HG03469 (cell line): ENCODE results near the gene TMEM178B.
"Not testable (repeated sequence)": the region's sequence is repeated elsewhere in the genome, so short reads cannot be mapped to it uniquely, and the experiment has no call there.

ENCODE experiments used
- ATAC-seq: cut with Tn5 transposase; IDR thresholded peaks from one replicate; pipeline ENCODE4 v1.9.1; 2021; ENCODE audit warnings: mild to moderate bottlenecking, moderate library complexity, moderate number of reproducible peaks; ENCODE audit not compliant: unreplicated experiment

TMEM178B gene

DNA sequence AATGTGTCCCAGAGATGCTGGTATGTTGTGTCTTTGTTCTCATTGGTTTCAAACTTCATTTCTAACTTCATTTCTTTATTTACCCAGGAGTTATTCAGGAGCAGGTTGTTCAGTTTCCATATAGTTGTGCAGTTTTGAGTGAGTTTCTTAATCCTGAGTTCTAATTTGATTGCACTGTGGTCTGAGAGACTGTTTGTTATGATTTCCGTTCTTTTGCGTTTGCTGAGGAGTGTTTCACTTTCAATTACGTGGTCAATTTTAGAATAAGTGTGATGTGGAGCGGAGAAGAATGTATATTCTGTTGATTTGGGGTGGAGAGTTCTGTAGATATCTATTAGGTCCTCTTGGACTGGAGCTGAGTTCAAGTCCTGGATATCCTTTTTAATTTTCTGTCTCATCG lies 103.3 kb downstream of the TMEM178B start:
- ATAC-seq: not testable (repeated sequence)

DNA sequence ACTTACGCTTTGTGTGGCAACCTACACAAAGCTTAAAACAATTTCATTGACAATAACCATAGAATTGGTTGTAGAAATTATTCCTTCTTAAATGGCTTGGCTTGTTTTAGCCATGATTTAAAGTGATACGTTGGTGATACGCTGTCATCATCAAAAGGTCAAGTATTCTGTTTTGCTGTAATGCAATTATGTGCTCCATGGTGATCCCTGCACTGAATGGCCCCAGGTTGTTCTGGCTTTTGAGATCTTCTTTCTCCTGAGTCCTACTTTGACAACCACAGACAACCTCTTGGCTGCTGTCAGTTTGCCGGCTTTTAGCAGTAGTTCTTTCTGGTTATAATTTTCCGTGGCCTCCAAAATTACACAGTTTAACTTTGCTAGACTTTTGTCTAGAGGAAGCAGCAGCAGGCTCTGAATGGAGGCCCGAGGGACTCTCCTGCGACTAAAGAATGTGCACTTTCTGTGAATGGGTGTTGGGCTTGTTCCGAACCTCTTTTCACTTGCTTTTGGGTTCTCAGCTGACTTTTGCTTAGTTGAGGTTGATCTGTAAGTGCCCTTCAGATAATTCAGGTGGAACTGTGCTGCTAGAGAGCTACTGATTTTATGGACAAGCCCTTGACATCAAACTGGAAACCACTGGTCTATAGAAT lies 104.7 kb downstream of the TMEM178B start:
- no peak for ATAC-seq

DNA sequence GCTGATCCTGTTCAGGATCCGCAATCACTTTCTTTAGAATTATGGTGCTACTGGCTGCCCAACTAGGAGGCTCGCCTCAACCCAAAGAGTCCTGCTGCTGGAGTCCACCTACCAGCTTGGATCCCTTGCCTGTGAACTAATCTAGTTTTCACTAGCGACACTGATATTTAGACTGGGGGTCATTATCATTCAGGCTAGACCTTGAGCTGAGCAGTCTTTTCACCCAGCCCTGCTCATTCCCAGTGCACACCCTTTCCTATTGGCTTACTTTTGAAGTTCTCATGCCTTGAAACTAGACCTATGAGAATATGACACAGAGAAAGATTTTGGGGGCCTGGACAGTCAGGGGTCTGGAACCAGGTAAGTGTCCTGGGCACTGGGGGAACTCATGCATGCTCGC lies 107.9 kb downstream of the TMEM178B start:
- ATAC-seq: no peak

DNA sequence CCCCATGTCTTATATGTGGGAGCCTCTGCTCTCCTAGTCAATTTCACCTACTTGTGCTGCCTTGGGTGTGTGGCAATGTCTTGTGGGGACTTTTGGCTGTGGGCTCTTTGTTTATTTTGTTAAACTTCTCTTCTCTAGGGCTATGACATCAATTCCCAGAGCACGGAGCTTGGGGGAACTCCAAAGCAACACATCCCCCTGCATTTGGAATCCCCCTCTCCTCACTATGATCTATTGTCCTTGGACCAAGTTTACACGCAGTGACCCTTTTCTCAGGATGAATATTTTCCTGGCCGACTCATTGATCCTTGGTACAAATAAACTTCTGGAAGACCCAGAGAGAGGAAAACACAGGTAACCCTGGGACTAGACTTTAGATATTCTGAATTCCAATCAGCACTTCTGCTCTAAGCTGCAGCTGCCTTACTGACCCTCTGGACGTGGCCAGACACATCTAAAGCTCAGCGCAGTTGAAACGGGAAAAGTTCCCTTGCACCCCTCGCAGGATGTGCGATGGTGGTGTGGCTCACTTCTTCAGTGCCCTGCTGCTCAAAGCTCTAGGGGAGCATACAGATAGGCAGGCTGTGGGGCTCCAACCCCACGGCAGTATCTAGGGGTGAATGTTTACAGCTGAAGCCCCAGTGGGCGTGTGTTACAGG lies 110.8 kb downstream of the TMEM178B start:
- ATAC-seq: no peak

DNA sequence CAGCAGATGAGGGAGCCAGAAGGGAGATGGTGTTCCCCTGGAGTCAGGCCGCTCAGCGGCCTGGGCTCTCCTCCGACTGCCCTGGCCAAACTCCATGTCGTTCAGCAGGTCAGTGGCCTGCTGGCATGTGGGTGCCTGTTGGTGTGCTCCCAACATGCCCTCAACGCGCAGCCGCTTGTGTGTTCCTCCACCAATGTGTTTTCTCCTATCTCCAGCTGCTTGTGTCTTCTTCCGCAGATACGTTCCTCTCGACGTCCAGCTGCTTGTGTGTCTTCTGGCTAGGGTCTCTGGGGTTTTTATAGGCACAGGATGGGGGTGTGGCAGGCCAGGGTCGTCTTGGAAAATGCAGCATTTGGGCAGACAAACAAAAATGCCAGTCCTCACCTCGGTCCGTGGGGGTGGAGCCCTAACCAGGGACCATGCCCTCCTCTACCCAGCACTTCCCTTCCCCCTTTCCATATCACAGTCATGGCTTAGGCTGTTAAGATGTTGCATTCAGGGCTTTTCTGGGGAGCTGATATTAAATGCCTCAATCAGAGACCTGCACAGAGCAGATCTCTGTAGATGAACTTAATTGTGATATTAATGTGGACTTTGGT lies 111.6 kb downstream of the TMEM178B start:
- no peak for ATAC-seq

DNA sequence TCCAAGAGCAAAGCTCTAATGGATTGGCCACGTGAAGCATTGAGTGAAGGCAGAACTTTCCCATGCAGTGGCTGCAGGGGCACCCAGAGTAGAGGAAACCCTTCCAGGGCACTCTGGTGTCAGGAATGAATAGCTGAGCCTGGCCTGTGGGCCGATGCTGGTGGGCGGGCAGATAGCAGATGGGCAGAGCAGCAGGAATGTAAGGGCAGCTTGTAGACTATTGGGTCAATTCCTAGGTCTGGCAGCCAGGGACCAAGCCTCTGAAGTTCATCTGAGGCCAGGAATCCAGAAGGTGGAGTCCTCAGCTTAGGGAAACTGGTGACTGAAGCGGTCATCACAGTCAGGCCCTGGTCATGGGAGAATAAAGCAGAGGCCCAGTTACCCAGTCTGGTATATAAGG lies 115.4 kb downstream of the TMEM178B start:
- ATAC-seq: no peak

DNA sequence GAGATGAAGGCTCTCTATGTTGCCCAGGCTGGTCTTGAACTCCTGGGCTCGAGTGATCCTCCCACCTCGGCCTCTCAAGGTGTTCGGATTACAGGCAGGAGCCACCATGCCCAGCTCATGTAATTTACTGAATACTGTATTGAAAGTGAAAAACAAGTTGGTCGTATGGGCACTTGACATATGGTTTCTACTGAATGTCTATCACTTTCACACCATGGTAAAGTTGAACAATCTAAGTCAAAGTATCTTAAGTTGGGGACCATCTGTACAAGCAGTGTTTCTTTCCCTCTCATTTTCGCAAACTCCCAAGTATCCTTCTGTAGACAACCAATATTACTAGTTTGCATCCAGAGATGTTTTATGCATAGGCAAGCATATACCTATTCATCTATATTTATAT lies 116.6 kb downstream of the TMEM178B start:
- no peak for ATAC-seq

DNA sequence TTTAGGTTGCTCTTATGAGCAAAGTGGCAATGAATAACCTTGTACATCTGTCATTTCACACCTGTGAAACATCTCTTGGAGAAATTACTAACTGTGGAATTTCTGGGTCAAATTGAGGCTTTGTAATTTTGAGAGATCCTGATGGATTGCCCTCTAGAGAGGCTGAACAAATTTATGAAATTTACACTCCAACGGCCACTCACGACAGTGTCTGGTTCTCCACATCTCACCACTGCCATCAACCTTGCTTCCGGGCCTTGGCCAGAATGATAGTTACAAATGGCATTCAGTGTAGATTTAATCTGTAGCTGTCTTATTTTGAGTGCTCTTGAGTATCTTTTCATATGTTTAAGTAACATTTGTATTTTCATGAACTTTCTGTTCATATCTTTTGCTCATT lies 117.4 kb downstream of the TMEM178B start:
- ATAC-seq: no peak

DNA sequence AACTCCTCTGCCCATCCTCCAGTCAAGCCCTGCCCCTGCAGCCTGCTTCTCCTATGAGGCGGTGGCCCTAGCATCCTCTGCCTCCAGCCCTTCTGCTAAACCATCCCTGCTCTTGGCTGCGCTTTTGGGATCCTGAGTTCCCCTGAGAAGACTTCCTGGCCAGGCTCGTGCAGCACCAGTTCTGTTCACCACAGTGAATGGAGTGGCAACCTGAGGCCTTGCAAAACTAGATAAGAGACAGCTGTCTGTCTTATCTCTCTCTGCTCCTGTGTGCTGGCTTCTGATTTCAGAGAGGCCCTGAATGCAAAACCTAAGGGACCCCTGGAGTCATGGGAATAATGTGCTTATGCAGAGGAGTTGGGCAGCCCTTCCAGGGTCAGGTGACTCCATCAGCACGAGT lies 119.2 kb downstream of the TMEM178B start:
- ATAC-seq: no peak

DNA sequence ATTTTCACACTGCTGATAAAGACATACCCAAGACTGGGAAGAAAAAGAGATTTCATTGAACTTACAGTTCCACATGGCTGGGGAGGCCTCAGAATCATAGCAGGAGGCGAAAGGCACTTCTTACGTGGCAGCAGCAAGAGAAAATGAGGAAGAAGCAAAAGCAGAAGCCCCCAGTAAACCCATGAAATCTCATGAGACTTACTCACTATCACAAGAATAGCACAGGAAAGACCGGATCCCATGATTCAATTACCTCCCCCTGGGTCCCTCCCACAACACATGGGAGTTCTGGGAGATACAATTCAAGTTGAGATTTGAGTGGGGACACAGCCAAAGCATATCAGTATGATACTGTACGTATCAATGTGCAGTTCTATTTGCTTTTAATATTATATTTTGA lies 121.9 kb downstream of the TMEM178B start:
- ATAC-seq: not testable (repeated sequence)

DNA sequence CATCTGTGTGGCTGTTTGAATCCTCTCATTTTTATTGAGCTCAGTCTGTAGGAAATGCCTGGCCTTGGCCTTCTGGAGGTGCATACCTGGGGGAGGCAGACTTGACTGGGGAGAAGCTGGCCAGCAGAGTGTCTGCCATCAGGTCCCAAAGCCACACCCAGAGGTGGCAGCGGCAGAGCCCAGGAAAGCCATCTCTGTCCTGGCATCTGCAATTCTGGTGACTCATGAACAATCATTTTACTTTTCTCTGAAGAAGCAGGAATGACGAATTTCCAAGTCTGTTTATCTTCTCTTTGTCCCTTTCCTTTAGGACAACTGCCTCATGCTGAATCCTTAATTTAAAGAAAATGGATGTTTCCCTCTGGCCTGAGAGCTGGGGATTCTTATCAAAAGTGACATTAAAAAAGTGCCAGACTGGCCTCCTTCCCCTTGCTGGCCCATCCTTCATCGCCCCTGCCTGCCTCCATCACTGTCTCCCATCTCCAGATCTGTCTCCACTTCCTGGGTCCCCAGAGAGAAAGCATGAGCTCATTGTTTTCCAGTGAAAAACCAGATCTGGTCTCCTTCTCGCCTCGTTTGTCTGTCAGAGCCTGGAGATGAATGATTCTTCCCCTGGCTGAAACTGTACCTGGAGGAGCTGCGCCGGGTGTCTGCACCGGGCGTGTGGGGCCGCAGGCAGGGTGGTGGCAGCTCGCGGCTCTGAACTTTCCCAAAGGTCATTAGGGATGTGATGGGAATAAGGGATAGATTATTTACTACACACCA lies 124.5 kb downstream of the TMEM178B start:
- ATAC-seq: no peak

DNA sequence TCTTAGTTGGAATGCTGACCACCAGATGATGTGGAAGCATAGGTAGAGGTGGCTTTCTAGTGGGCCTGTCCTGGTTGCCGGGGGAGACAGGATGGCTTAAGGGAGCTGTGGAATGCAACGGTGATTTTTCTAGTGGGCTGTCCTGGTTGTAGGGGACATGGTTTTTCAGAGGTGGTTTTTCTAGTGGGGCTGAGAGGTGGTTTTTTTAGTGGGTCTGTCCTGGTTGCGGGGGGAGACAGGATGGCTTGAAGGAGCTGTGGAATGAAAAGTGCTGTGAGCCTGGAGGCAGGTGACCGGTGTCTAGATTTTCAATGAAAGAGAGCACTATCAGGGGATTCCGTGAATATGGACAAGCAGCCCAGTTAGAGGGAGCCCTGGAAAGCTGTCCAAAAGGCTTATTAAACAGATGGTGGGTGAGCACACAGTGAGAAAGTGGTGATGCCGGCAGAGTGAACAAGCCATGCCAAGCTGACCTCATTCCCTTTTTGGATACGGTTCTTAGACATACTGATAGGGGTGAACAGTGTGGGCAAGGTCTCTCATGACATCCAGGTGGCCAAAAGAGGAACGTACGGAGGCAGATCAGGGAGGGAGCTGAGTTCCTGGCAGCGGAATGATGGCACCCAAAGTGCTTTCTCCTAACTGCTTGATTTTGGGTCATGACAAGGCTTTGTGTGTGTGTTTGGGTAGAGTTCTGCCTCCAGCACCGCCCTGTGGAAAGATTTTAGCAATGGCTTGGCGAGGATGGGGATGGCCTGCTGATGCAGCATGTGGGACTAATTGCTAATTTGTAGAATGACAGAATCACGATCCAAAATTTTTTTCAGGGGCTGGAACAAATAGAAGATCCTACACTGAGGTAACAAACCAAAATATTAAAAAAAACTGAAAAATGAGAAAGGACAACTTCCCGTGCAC lies 126.6 kb downstream of the TMEM178B start:
- ATAC-seq: no peak

DNA sequence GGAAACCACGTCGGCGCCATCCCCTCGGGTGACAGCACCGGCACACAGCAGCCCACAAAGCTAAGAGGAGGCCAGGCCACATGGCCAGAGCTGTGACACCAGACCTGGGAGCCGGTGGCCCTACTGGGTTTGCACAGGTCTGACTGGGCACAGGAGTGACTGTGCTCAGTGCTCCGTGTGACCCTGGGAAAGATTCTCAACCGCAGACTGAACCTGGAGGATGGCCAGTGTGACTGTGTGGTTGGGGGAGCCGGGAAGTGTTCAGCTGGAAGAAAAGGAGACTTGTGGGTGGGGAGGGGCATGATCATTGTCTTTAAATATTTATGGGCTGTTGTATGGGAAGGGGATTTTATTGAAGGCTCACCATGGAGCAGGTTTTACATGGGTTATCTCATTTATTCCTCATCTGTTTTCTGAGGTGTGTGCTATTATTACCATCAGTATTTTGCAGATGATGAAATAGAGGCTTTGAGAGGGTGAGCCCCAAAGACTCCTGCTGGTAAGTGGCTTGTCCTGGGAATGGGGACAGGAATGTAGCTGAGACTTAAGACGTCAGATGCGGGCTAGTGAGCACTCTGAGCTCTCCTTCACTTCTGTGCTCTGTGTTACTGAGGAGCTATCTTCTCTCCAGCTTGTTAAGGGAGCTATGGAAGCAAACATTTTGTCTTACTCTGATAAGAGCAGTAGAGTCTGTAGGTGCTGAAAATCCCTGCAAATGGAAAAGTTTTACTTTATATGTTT lies 127.5 kb downstream of the TMEM178B start:
- ATAC-seq: no peak

DNA sequence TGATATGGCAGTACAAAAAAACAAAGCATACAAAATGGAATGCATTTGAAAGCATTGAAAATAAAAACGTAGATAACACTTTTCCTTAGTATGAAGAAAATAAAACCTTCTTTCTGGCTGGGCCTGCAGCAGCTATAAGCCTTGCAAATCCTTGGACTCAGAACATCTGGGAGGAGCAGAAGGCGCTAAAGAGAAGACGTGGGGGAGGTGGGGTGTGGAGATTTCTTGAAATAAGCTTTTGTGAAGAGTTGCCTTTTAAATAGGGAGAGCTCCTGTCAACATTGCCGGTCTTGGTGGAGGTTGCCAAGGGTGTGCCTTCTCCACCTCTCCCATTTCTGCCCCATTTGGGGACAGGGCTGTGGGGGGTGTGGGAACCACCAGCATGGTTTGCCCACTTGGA lies 128.7 kb downstream of the TMEM178B start:
- no peak for ATAC-seq

DNA sequence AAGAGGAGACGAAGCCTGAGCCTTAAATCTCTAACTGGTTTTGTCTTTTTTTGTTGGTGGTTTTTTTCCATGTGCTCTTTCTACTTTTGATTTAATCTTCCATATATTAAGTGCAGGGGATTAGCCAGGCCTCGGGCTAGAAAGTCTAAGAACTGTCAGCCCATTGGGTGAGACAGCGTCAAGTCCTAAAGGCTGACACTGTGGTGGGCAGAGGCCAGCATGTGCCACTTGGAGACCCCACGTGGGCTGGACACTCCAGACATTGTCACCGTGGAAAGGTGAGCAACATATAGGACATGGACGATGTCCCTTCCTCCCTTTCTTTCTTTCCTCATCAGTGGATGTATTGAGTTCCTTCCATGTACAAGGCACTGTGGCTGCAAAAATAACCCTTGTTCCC lies 129.3 kb downstream of the TMEM178B start:
- no peak for ATAC-seq

DNA sequence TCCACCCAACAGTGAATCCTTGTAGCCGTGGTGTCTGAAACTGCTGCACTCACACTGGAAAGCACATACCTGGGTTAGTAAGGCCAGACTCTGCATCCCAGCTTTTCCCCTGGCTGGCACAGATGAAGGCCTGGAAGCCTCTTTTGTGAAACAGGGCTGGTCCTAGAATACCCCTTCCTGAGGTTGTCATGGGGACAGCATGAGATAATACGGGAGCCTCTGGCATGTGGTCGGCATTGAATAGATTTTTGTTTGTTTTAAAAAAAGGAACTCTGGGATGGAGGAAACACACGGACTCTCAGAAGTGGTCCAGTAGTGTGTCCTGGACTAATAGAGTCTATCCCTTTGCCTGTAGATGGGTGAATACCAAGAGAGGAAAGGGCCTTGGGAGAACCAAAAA lies 129.7 kb downstream of the TMEM178B start:
- ATAC-seq: no peak

DNA sequence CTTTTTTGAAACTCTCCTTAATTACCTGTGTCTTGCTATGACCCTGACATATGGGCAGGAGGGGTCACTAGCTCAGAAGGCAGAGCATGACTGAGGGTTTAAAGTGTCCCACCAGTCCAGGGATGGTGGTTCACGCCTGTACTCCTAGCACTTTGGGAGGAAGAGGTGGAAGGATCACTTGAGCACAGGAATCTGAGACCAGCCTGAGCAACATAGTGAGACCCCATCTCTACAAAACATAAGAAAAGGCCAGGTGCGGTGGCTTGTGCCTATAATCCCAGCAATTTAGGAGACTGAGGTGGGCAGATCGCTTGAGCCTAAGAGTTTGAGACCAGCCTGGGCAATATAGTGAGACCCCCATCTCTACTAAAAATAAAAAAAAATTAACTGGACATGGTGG lies 133.8 kb downstream of the TMEM178B start:
- no peak for ATAC-seq

DNA sequence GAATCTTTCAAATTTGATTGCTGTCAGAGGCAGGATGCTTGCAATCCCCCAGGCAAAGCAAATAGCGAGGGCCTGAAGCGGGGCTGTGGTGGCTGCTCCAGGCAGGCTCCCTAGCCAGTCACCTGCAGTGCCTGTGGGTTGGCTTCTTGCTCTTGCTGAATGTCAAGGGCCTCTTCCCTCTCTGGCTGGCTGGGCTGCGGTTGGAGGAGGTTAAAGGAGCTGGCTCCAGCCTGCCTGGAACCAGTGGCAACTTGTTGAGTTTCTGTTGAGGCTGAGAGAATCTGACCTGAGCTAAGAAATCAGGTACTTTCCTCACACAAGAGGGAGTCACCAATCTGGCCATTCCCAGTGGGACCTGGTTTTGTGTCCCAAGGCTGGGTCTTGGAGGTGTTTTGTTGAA lies 134.7 kb downstream of the TMEM178B start:
- ATAC-seq: no peak

DNA sequence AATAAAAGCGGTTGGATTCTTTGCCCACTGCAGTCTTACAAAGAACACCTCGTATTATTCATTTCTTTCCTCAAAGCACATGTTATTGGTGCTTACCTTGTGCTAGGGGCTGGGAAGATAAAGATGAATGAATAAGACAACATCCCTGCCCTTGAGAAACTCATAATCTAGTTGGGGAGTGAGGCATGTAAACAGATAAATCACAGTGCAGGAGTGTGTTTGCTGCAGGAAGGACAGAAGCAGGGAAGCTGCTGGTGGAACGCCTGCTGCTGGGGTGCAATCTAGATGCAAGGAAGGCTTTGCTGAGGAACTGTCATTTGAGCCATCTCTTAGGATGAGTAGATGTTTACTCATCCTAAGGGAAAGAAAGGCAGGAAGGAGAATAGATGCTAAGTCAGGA lies 135.6 kb downstream of the TMEM178B start:
- no peak for ATAC-seq

DNA sequence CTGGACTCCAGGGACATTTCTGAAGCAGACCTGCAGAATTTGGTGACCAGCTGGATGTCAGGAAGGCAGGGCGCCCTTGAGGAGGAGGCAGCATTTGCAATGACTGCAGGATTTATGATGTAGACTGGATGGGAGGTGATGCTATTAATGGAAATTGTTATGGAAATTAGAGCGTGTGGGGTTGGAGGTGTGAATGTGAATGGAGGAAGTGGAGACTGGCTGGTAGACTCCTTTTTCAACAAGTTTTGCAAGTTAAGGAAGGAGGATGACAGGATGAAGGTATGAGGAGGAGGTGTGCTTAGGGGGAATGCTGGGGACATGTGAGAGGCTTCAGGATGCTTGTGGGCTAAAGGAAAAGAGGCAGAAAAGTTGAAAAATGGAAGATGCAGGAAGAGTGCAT lies 137.0 kb downstream of the TMEM178B start:
- ATAC-seq: no peak
